HG02870 (cell line): ENCODE measurements around the gene RASSF4.

Source experiments
- ATAC-seq: cut with Tn5 transposase; IDR thresholded peaks from one replicate; pipeline ENCODE4 v1.9.1; 2021; ENCODE audit warnings: mild to moderate bottlenecking, moderate library complexity; ENCODE audit not compliant: unreplicated experiment

Gene RASSF4

GRCh38 chr10:44985175-44985681 lies 25.6 kb downstream of the RASSF4 start:
- no peak for ATAC-seq

GRCh38 chr10:44986179-44986578 lies 26.6 kb downstream of the RASSF4 start:
- no peak for ATAC-seq

DNA sequence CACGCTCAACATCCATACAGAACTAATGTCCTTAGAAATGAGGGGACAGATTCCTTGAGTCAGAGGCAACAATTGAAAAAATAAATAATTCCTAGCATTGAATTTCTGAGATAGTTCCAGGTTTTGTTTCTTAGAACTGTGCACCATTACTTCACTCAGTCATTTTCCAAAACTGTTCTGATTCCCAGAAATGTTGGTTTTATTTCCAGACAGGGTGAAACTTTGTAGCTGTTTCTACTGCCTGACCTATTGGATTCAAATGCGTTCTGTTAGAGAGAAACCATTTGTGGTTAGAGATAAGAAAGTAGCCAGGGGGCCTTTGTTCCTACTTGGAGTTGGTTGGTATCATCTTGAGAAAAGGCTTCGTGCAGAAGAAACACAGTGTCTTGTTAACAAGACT lies 27.1 kb downstream of the RASSF4 start:
- ATAC-seq, result no peak

- ATAC-seq, result no peak
These were observed 29.5 kb downstream of the RASSF4 start for GRCh38 chr10:44988957-44989585.

- ATAC-seq, result no peak
These were observed 30.1 kb downstream of the RASSF4 start for GRCh38 chr10:44989597-44990301.

- no peak for ATAC-seq
These were observed 30.7 kb downstream of the RASSF4 start for GRCh38 chr10:44990302-44990655.

GRCh38 chr10:44990965-44991364 lies 31.4 kb downstream of the RASSF4 start:
- ATAC-seq, result no peak

DNA sequence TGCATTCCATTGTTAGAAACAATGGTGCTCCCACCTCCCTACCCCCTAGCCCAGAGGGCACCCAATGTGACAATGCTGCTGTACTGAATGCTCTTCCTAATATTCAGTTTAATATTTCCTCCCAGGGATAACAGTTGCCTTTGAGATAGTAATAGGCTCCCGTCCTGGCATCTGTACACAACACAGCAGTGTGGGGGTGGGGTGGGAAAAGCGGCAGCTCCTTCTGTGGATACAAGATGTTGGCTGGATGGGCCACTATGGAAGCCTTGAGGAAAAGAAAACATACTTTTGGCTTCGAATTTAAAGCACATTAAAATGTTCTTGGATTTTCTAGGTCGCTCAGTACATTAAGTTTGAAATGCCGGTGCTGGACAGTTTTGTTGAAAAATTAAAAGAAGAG lies 32.0 kb downstream of the RASSF4 start:
- no peak for ATAC-seq

DNA sequence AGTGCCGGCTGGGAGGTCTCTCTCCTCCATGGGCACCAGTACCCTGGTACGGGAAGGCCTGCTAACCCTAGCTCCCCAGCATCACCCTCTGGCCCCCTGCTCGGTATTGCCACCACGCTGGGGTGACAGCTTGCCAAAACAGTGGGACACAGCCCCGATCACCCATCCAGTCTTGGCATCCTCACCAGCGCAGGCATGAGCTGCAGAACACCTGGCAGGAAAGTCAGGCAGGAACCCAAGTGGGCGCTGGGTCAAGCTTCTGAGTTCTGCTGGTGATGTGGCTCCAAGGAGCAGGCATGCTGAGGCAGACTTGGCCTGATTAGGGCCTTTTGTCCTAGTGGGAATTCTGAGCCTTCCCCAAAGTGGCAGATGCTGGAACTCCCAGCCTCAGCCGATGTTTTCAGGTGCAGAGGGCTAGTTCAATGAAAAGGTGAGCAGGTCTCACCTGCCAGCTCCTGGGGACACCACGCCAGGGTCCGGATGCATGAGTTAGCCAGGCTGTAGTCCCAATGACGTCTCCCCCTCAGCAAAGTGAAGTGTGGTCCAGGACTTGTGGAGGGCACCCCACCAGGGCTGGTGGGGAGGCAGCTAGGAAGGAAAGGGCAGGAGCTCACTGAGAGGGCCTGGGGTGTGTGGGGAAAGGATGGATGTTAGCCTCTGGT lies 32.6 kb downstream of the RASSF4 start:
- ATAC-seq, result no peak

GRCh38 chr10:44992732-44993225 lies 33.2 kb downstream of the RASSF4 start:
- no peak for ATAC-seq

GRCh38 chr10:44993226-44993921 lies 33.8 kb downstream of the RASSF4 start:
- no peak for ATAC-seq

GRCh38 chr10:44993922-44994751 lies 34.5 kb downstream of the RASSF4 start:
- no peak for ATAC-seq

- no peak for ATAC-seq
These were observed 35.3 kb downstream of the RASSF4 start for GRCh38 chr10:44994752-44995530.

GRCh38 chr10:44995581-44995913 lies 35.9 kb downstream of the RASSF4 start:
- no peak for ATAC-seq

GRCh38 chr10:44995914-44996669 lies 36.5 kb downstream of the RASSF4 start:
- no peak for ATAC-seq

GRCh38 chr10:44997105-44997748 lies 37.6 kb downstream of the RASSF4 start:
- ATAC-seq, result no peak

DNA sequence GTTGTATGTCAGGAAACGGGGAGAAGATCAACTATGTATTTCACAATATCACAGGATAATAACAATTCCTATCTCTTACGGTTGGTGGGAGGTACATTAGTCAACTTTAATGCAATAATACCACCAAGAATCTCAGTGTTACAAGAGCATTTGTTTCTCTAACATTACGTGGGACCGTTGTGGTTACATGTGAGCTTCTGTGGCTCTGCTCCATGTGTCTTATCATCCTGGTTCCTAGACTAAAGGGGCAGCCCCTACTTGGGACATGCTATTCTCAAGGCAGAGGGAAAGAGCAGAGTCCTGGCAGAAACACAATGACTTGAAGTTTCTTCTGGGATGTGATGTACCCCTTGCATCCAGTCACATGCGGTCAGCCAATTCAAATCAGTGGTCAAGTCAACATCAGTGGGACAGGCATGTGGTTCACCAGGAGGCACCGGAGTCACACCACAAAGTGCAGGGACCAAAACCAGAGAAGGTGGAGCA lies 38.6 kb downstream of the RASSF4 start:
- ATAC-seq, result no peak

GRCh38 chr10:45000138-45000751 lies 40.6 kb downstream of the RASSF4 start:
- ATAC-seq, result no peak
